C4-2B (cell line): ENCODE results near the gene FBL.

Experiments used
- CTCF ChIP-seq: fragments of 450-650 bp; conservative IDR thresholded peaks from 2 replicates; pipeline ENCODE4 v1.5.1; 2017; ENCODE audit warnings: mild to moderate bottlenecking
- ZFX ChIP-seq: fragments of 450-650 bp; IDR thresholded peaks from 2 replicates; pipeline ENCODE4 v1.6.1; 2017

GRCh38 chr19:39825531-39826076 is 20.6 kb downstream of the FBL start:
- TF ChIP-seq CTCF (no peak), ZFX (no peak)
